Kidney (tissue), 14 donors: Measurements from ENCODE around the gene MYL6B. TPM values are rescaled to one million over a fixed set of nuclear protein-coding genes. Genes with fewer than 3 reads are reported as not detected.
A peak's percentile ranks its signal among the peaks of the same experiment; 100 is the strongest.
"Not testable (repeated sequence)": the region's sequence is repeated elsewhere in the genome, so short reads cannot be mapped to it uniquely, and the experiment has no call there.

Experiments used
- DNase-seq, 5 donors: peaks; one replicate each; pipeline ENCODE4 v3.0.0-alpha.2; 2013 to 2020
- FAIRE-seq: peaks from 2 replicates; lab custom pipeline; 2012; peaks lifted over from hg19 to GRCh38; lab: Jason Lieb, UNC
- H3K27ac ChIP-seq, 2 donors: one replicate each; pipeline ENCODE4 v1.7.0; 2013; ENCODE audit warnings: low read depth in 2 of 2, low read length in 2 of 2, inconsistent platforms in 1 of 2
- H3K27me3 ChIP-seq: one replicate; pipeline ENCODE4 v1.7.1; 2013; ENCODE audit warnings: low read length, inconsistent platforms; ENCODE audit not compliant: control insufficient read depth, insufficient read depth
- H3K36me3 ChIP-seq, 3 donors: one replicate each; pipeline versions ENCODE4 v1.7.0 to v1.7.1; 2013; ENCODE audit warnings: low read length in 3 of 3, control low read depth in 1 of 3, inconsistent platforms in 1 of 3; ENCODE audit not compliant: insufficient read depth in 3 of 3, control insufficient read depth in 2 of 3
- H3K4me1 ChIP-seq, 3 donors: one replicate each; pipeline versions ENCODE4 v1.7.0 to v1.7.1; 2013; ENCODE audit warnings: low read length in 3 of 3, inconsistent platforms in 1 of 3, low read depth in 1 of 3; ENCODE audit not compliant: control insufficient read depth in 2 of 3, insufficient read depth in 2 of 3
- H3K4me3 ChIP-seq, 3 donors: one replicate each; pipeline versions ENCODE4 v1.7.0 to v1.8.1; 2013; ENCODE audit warnings: low read length in 3 of 3, control low read depth in 1 of 3, inconsistent platforms in 1 of 3
- H3K9ac ChIP-seq, 3 donors: one replicate each; pipeline versions ENCODE4 v1.7.0 to v1.7.1; 2013; ENCODE audit warnings: low read length in 3 of 3, control low read depth in 1 of 3, inconsistent platforms in 1 of 3
- H3K9me3 ChIP-seq, 3 donors: one replicate each; pipeline versions ENCODE4 v1.7.0 to v1.7.1; 2013; ENCODE audit warnings: low read length in 3 of 3, control low read depth in 1 of 3, inconsistent platforms in 1 of 3; ENCODE audit not compliant: control insufficient read depth in 2 of 3, insufficient read depth in 1 of 3
- CTCF ChIP-seq: IDR thresholded peaks from 3 replicates; pipeline ENCODE4 v1.5.1; 2012; ENCODE audit warnings: mild to moderate bottlenecking, moderate library complexity, borderline replicate concordance; ENCODE audit not compliant: insufficient read depth; ENCODE audit errors: extremely low read depth
- intact Hi-C: fragments of 100-400 bp; cut with DNase I; formaldehyde crosslinking; loops from one replicate; pipeline ENCODE4 v1.11.1; 2022
- polyA plus RNA-seq: library from polyadenylated mRNA; stranded (reverse); fragments of 350-450 nt; fragmentation: Illumina TruSeq; extraction: RNeasy Lipid Tissue Mini Kit (QIAGEN cat#74804); gene quantifications from one replicate; pipeline ENCODE4 v1.2.3, GENCODE V29; 2014; ENCODE audit warnings: low read depth, low replicate concordance; ENCODE audit not compliant: insufficient read depth
- total RNA-seq: library from RNA; stranded (reverse); fragmentation: NEBNext Ultra II Directional; extraction: Animal tissue kit (Norgen Biotek cat#: 25700); gene quantifications from one replicate; pipeline ENCODE4 v1.2.1, GENCODE V29; 2021
- donor health status: control.
- donor health status: control.
- donor health status: control.
- donor health status: control.
- donor health status: control.
- donor health status: DM: yes; HTN: yes; CAD: no.
- donor health status: Normal renal cell carcinoma (clear cell type).

Gene MYL6B
- total and polyA plus RNA-seq, 2 donors from 2014 or later, result 48.2 to 142 TPM

DNA sequence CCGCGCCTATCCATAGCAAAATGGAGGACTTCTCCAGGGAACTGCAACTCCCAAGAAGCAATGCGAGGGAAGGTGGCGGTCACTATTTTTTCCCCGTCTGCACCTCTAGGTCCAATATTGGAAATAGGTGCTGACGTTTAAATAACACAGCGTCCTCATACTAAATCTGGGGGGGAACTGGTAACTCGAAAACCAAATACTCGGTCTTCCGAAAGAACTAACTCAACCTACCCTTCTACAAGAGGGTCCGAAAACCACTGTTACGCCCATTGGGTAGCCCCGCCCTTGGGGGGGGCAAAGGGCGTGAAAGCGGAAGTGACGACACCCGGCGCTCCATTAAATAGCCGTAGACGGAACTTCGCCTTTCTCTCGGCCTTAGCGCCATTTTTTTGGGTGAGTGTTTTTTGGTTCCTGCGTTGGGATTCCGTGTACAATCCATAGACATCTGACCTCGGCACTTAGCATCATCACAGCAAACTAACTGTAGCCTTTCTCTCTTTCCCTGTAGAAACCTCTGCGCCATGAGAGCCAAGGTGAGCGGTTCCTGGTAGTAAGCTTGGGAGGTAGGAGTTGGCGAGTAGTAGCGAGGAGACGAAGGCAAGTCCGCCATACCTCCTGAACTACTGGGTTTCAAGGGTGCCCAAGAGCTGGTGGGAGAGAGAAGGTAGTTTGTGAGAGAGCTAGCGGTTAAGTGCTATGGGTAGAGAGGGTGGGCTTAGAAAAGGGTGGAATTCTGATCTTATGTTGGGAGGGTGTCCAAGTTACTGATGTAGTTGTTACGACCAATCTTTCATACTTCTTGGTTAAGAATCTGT is 35.9 kb upstream of the MYL6B start, which contains the start of gene RPL41:
TSS of gene RPL41 (plus strand) at position 367 of the 815 bp plus-strand sequence.
- peak within 1 kb of the TSS; percentile 91 to 99 (median 99) for H3K4me3 ChIP-seq
- H3K27me3 ChIP-seq, result no peaks in the 10 kb centered on the region
- peak within 1 kb of the TSS; percentile 91 to 98 (median 97) for H3K9ac ChIP-seq
- intact Hi-C loops, result no loop called here
- TF ChIP-seq CTCF, result no peak
- H3K9me3 ChIP-seq, result no peaks in the 10 kb centered on the region
- FAIRE-seq (no peak), DNase-seq (peak; percentile 97 to 99 (median 97))
- peaks cover 0 to 19% (median 15%) of the 10 kb centered on the region in 3 donors for H3K4me1 ChIP-seq
- peak within 1 kb of the TSS; percentile 87 to 97 for H3K27ac ChIP-seq
- H3K36me3 ChIP-seq, result peaks cover 4 to 8% (median 5%) of the 10 kb centered on the region in 3 donors

DNA sequence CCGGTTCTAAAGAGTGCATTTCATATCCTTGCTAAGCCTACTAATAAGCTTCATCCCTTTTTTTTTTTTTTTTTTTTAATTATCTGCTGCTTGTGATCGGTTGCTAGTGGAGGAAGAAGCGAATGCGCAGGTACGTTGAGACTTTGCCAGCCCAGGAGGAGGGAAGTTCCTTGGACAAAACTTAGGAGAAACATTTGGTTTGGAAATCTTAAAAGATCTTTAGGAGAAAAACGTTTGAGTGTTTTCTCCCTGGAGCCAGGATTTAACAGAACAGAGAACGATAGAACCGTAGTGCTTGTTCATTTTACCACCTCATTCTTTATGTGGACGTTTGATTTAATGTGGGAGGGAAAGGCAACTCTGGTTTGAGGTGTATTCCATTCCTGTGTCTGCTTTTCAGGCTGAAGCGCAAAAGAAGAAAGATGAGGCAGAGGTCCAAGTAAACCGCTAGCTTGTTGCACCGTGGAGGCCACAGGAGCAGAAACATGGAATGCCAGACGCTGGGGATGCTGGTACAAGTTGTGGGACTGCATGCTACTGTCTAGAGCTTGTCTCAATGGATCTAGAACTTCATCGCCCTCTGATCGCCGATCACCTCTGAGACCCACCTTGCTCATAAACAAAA is 35.2 kb upstream of the MYL6B start:
- DNase-seq, result peak in 1 of 5 donors; percentile 31
- intact Hi-C loops, FAIRE-seq, H3K27me3 ChIP-seq, H3K36me3 ChIP-seq, H3K9me3 ChIP-seq: not testable (repeated sequence)
- H3K27ac ChIP-seq, result peak overlapping the region; percentile 87 to 97
- H3K9ac ChIP-seq, result peak overlapping the region; percentile 91 to 98 (median 97)
- peaks cover 0 to 19% (median 15%) of the 10 kb centered on the region in 3 donors for H3K4me1 ChIP-seq
- peak overlapping the region; percentile 91 to 99 (median 99) for H3K4me3 ChIP-seq

- Histone ChIP-seq H3K27me3 (no peaks in the 10 kb centered on the region), H3K9ac (peak within 1 kb of the TSS; percentile 91 to 98 (median 97)), H3K27ac (peak within 1 kb of the TSS; percentile 87 to 97), H3K4me1 (peaks cover 0 to 19% (median 15%) of the 10 kb centered on the region in 3 donors), H3K36me3 (peaks cover 0 to 3% (median 0%) of the 10 kb centered on the region in 3 donors), H3K4me3 (peak within 1 kb of the TSS; percentile 91 to 99 (median 99)), H3K9me3 (no peaks in the 10 kb centered on the region)
- intact Hi-C loops, result no loop called here
- peak; percentile 60 for TF ChIP-seq CTCF
- FAIRE-seq, result peak; percentile 54
- peak; percentile 99 for DNase-seq
These were observed 34.4 kb upstream of the MYL6B start, which contains the start of gene ZC3H10 for GRCh38 chr12:56117778-56118687. ZC3H10 (plus strand) TSS chr12:56118266; CDS start chr12:56120563, 2,297 bp downstream.
